B cell (primary cell): ENCODE results near the gene TRIM29. TPM values are rescaled to one million over a fixed set of nuclear protein-coding genes. Genes with fewer than 3 reads are reported as not detected.

Experiments used
- ATAC-seq: fragments of 200-7000 bp; cut with Tn5 transposase; one replicate; pipeline ENCODE4 v1.10.0; 2021; ENCODE audit warnings: low read depth, mild to moderate bottlenecking, moderate number of reproducible peaks, moderate library complexity
- CTCF ChIA-PET: fragments of 350-600 bp; sonication (Branson Sonifier 250); formaldehyde crosslinking; loops from one replicate; lab custom pipeline; 2021; ENCODE audit warnings: antibody characterized with exemption, inconsistent platforms; lab: Charles Lee
- POLR2A ChIA-PET: fragments of 350-600 bp; sonication (Branson Sonifier 250); formaldehyde crosslinking; loops from one replicate; lab custom pipeline; 2021; ENCODE audit warnings: antibody characterized with exemption; lab: Charles Lee
- DNase-seq: peaks from one replicate; pipeline ENCODE4 v3.0.0; 2013
- H2AFZ ChIP-seq: 2 replicates; pipeline ENCODE4 v1.6.1; 2012; ENCODE audit warnings: mild to moderate bottlenecking, low read depth, low read length; ENCODE audit not compliant: insufficient read depth, poor library complexity, severe bottlenecking
- H3K27ac ChIP-seq, 2 donors: 1 replicate in 1 of 2; 2 replicates in 1 of 2; pipeline ENCODE4 v1.5.1; 2012 to 2013; ENCODE audit warnings: low read length in 2 of 2, mild to moderate bottlenecking in 2 of 2, moderate library complexity in 1 of 2
- H3K27me3 ChIP-seq, 4 experiments: fragments of 200-600 bp in 1 of 4; sonication (generic) in 1 of 4; replicated peaks in 1 of 4; 1 replicate in 2 of 4; 2 replicates in 2 of 4; pipeline versions ENCODE4 v1.6.1 to v1.7.0; 2013 to 2016; ENCODE audit warnings: low read length in 3 of 4, mild to moderate bottlenecking in 2 of 4, mixed read lengths in 1 of 4, moderate library complexity in 1 of 4; ENCODE audit not compliant: insufficient read depth in 4 of 4, control insufficient read depth in 3 of 4; ENCODE audit errors: control extremely low read depth in 1 of 4
- H3K36me3 ChIP-seq, 2 experiments: replicated peaks in 1 of 2; 1 replicate in 1 of 2; 2 replicates in 1 of 2; pipeline versions ENCODE4 v1.6.1 to v1.7.1; 2013; ENCODE audit warnings: low read length in 1 of 2; ENCODE audit not compliant: insufficient read depth in 2 of 2, control insufficient read depth in 1 of 2; ENCODE audit errors: control extremely low read depth in 1 of 2, extremely low read depth in 1 of 2
- H3K4me1 ChIP-seq, 2 donors: fragments of 200-600 bp in 1 of 2; sonication (generic) in 1 of 2; 1 replicate in 1 of 2; 2 replicates in 1 of 2; pipeline versions ENCODE4 v1.5.1 to v1.6.1; 2013 to 2017; ENCODE audit warnings: low read length in 2 of 2; ENCODE audit not compliant: control insufficient read depth in 2 of 2, insufficient read depth in 2 of 2
- H3K4me2 ChIP-seq: replicated peaks from 2 replicates; pipeline ENCODE3; 2012; ENCODE audit warnings: mild to moderate bottlenecking, low read depth, low read length; ENCODE audit not compliant: poor library complexity, severe bottlenecking
- H3K4me3 ChIP-seq, 5 experiments: fragments of 200-600 bp in 1 of 5; sonication (generic) in 1 of 5; 1 replicate in 3 of 5; 2 replicates in 2 of 5; pipeline versions ENCODE4 v1.5.1 to v1.7.0; 2011 to 2016; ENCODE audit warnings: low read length in 4 of 5, mild to moderate bottlenecking in 4 of 5, low read depth in 2 of 5, control low read depth in 1 of 5, moderate library complexity in 1 of 5; ENCODE audit not compliant: insufficient read depth in 1 of 5; ENCODE audit errors: control extremely low read depth in 1 of 5, extremely low read depth in 1 of 5
- H3K79me2 ChIP-seq: fragments of 200-600 bp; sonication (generic); one replicate; pipeline ENCODE4 v1.6.0; 2016; ENCODE audit warnings: low read length; ENCODE audit not compliant: control insufficient read depth, insufficient read depth
- H3K9ac ChIP-seq: fragments of 200-600 bp; sonication (generic); 2 replicates; pipeline ENCODE4 v1.6.1; 2017; ENCODE audit warnings: mild to moderate bottlenecking, low read length, moderate library complexity
- H3K9me3 ChIP-seq, 3 donors: one replicate each; pipeline versions ENCODE4 v1.6.1 to v1.7.1; 2013; ENCODE audit warnings: low read length in 2 of 3; ENCODE audit not compliant: control insufficient read depth in 2 of 3, insufficient read depth in 1 of 3; ENCODE audit errors: control extremely low read depth in 1 of 3
- H4K20me1 ChIP-seq: 2 replicates; pipeline ENCODE4 v1.6.0; 2012; ENCODE audit warnings: mild to moderate bottlenecking, low read length; ENCODE audit not compliant: insufficient read depth, control insufficient read depth, poor library complexity, severe bottlenecking
- H3K27ac Mint-ChIP-seq: one replicate; pipeline ENCODE4 v1.8.0; 2021; ENCODE audit warnings: mixed read lengths
- H3K27me3 Mint-ChIP-seq: one replicate; pipeline ENCODE4 v1.8.0; 2021; ENCODE audit warnings: mixed read lengths
- H3K4me1 Mint-ChIP-seq: one replicate; pipeline ENCODE4 v1.8.0; 2021; ENCODE audit warnings: mixed read lengths
- H3K4me3 Mint-ChIP-seq: one replicate; pipeline ENCODE4 v1.8.0; 2021; ENCODE audit warnings: mixed read lengths
- H3K9me3 Mint-ChIP-seq: one replicate; pipeline ENCODE4 v1.8.0; 2022; ENCODE audit warnings: mixed read lengths; ENCODE audit not compliant: insufficient read depth
- EZH2 ChIP-seq: IDR thresholded peaks from 2 replicates; pipeline ENCODE4 v1.6.1; 2012; ENCODE audit warnings: borderline replicate concordance, low read depth, mild to moderate bottlenecking, moderate library complexity, low read length; ENCODE audit not compliant: insufficient read depth, poor library complexity, severe bottlenecking
- WGBS: methylation state at CpG from one replicate; pipeline ENCODE4 v1.1.5; 2013; ENCODE audit warnings: missing lambda C conversion rate; ENCODE audit not compliant: insufficient coverage; 5-methylcytosine and 5-hydroxymethylcytosine counted together
- intact Hi-C: fragments of 100-400 bp; cut with micrococcal nuclease; formaldehyde crosslinking; loops from one replicate; pipeline ENCODE4 v1.10.0; 2022
- polyA plus RNA-seq: library from polyadenylated mRNA; depleted of rRNA; stranded (reverse); fragments of >200 nt; gene quantifications from 2 replicates; pipeline ENCODE4 v1.2.3, GENCODE V29; 2012
- total RNA-seq, 2 donors: library from RNA; stranded (reverse); fragments of 120-200 nt in 1 of 2; gene quantifications; 1 replicate in 1 of 2; 2 replicates in 1 of 2; pipeline versions ENCODE4 v1.2.3 to v1.2.4, GENCODE V29; 2013 to 2022
- TF ChIP-seq, protein P1 (sequence below): fragments of 200-600 bp; IDR thresholded peaks from one replicate; pipeline ENCODE4 v1.8.0; 2022; ENCODE audit warnings: antibody characterized with exemption, mild to moderate bottlenecking

The TRIM29 gene
- total and polyA plus RNA-seq, 2 donors (not counting 1 experiment from before 2014, with no cell fraction given): not detected

DNA sequence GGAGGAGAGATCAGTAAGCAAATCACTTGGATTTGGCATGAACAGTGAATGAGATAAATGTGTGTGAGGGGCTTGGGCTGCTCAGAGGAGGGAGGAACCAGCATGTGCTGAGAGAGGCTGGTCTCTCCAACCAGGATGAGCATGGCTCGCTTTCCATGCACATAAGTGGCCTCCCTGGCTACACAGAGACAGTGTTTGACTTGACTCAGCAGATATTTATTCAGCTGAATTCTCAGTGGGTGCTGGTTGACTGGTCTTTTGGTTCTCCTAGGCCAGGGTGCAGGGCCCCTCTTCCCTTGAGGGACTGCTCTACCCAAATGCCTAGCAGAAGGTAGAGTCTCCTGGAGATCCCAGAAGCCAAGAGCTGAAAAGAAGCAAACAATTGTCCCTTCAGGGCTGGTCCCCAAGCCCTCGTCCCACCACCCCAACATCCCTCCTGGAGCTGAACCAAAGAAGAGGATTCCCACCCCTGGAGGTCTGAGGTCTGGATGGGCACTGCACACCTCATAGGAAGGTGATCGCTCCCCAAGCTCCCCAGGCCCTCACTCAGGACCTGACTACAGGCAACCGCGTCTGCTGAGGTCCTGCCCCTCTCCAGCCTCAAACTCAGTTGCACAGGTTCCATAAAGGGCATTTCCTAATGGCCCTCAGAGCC lies 3.3 kb upstream of the TRIM29 start:
- Histone ChIP-seq H3K9ac (no peak overlapping the region), H3K9me3 (peaks cover 0 to 2% (median 0%) of the 10 kb centered on the region in 3 donors), H3K36me3 (no peaks in the 10 kb centered on the region), H3K4me2 (no peak overlapping the region), H3K4me1 (no peaks in the 10 kb centered on the region), H3K4me3 (no peak overlapping the region), H3K27me3 (peaks cover 0 to 14% (median 0%) of the 10 kb centered on the region in 4 experiments), H2AFZ (no peak overlapping the region), H4K20me1 (no peaks in the 10 kb centered on the region), H3K27ac (no peak overlapping the region), H3K79me2 (no peaks in the 10 kb centered on the region)
- ATAC-seq (no peak), DNase-seq (no peak)
- Mint-ChIP-seq H3K27ac (no peak overlapping the region), H3K9me3 (no peaks in the 10 kb centered on the region), H3K27me3 (peaks cover 12% of the 10 kb centered on the region), H3K4me3 (no peak overlapping the region), H3K4me1 (no peaks in the 10 kb centered on the region)
- ChIA-PET CTCF (no interaction called here), POLR2A (no interaction called here)
- intact Hi-C loops: no loop called here
- 71% methylated on average over 4 of the region's 5 CpGs for WGBS
- TF ChIP-seq, protein P1, sequence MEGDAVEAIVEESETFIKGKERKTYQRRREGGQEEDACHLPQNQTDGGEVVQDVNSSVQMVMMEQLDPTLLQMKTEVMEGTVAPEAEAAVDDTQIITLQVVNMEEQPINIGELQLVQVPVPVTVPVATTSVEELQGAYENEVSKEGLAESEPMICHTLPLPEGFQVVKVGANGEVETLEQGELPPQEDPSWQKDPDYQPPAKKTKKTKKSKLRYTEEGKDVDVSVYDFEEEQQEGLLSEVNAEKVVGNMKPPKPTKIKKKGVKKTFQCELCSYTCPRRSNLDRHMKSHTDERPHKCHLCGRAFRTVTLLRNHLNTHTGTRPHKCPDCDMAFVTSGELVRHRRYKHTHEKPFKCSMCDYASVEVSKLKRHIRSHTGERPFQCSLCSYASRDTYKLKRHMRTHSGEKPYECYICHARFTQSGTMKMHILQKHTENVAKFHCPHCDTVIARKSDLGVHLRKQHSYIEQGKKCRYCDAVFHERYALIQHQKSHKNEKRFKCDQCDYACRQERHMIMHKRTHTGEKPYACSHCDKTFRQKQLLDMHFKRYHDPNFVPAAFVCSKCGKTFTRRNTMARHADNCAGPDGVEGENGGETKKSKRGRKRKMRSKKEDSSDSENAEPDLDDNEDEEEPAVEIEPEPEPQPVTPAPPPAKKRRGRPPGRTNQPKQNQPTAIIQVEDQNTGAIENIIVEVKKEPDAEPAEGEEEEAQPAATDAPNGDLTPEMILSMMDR: no peak
- no peak for TF ChIP-seq EZH2

DNA sequence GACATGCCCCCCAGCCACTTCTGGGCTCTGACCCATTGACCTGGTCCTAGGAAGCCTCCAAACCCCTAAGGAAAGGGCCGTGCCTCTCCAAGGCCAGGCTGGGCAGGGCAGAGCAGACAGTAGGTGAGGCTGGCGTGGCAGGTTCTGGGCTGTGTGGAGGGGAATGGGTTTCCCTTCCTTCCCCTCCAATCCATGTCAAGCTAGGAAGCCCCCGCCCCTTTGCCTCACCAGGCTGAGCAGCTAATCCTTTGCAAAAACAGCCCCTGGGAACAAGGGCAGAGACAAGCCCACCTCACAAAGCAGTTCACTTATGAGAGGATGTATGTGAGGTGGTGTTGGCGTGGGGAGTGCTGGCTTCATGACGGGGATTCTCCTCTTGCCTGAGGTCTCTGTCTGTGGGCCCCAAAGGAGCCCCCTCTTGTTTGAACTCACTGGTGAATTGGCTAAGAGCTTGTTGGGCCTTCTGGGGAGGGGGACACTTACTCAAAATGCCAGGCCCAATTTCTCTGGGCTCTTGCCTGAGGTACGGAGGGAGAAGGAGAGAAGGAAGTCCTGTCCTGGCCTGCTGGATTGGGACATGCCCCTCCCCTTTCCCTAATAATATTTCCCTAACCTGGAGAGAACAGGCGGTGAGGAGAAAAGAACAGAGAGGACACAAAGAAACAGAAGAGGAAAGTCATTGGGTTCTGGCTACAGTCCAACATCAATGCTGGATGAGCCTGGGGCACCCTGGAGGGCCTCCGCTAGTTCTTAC lies 1.6 kb upstream of the TRIM29 start:
- 87% methylated on average over 3 of the region's 8 CpGs for WGBS
- peaks cover 0 to 7% (median 0%) of the 10 kb centered on the region in 4 experiments for H3K27me3 ChIP-seq
- no peaks in the 10 kb centered on the region for H4K20me1 ChIP-seq
- Mint-ChIP-seq H3K4me3 (no peak overlapping the region), H3K27me3 (peaks cover 3% of the 10 kb centered on the region), H3K27ac (no peak overlapping the region), H3K9me3 (no peaks in the 10 kb centered on the region), H3K4me1 (no peaks in the 10 kb centered on the region)
- TF ChIP-seq, protein P1: no peak
- no peak for TF ChIP-seq EZH2
- no peak overlapping the region for H3K4me2 ChIP-seq
- ATAC-seq (no peak), DNase-seq (no peak)
- H3K79me2 ChIP-seq: no peaks in the 10 kb centered on the region
- intact Hi-C loops: no loop called here
- H2AFZ ChIP-seq: no peak overlapping the region
- ChIA-PET CTCF (no interaction called here), POLR2A (no interaction called here)
- no peaks in the 10 kb centered on the region for H3K4me1 ChIP-seq
- no peak overlapping the region for H3K4me3 ChIP-seq
- no peak overlapping the region for H3K9ac ChIP-seq
- H3K27ac ChIP-seq: no peak overlapping the region
- H3K36me3 ChIP-seq: no peaks in the 10 kb centered on the region
- peaks cover 0 to 2% (median 0%) of the 10 kb centered on the region in 3 donors for H3K9me3 ChIP-seq
